Measurements from ENCODE around the gene PTPRN2.
A peak's percentile ranks its signal among the peaks of the same experiment; 100 is the strongest.

Gene PTPRN2

GRCh38 chr7:157497744-157498651, 1089.6 kb downstream of the PTPRN2 start:
- no peak for TF ChIP-seq CTCF (IDR thresholded peaks at IDR 0.05; ENCODE audit: borderline replicate concordance, control extremely low read depth, extremely low read depth, insufficient read depth, missing control alignments)
- in situ Hi-C loops (cut with MboI; ENCODE audit: low sequenced_read_pairs, unreplicated experiment): no loop called here
- DNase-seq (ENCODE audit: low spot score): no peak

- no peak for DNase-seq (ENCODE audit: low spot score)
- in situ Hi-C loops (cut with MboI; ENCODE audit: low sequenced_read_pairs, unreplicated experiment): no loop called here
- no peak for TF ChIP-seq CTCF (IDR thresholded peaks at IDR 0.05; ENCODE audit: borderline replicate concordance, control extremely low read depth, extremely low read depth, insufficient read depth, missing control alignments)
These were observed 1090.3 kb downstream of the PTPRN2 start for GRCh38 chr7:157497367-157497743.

GRCh38 chr7:157496416-157497275, 1091.0 kb downstream of the PTPRN2 start:
- TF ChIP-seq CTCF (IDR thresholded peaks at IDR 0.05; ENCODE audit: borderline replicate concordance, control extremely low read depth, extremely low read depth, insufficient read depth, missing control alignments): no peak
- in situ Hi-C loops (cut with MboI; ENCODE audit: low sequenced_read_pairs, unreplicated experiment): no loop called here
- DNase-seq (ENCODE audit: low spot score): no peak

GRCh38 chr7:157495594-157495993, 1092.0 kb downstream of the PTPRN2 start:
- DNase-seq (ENCODE audit: low spot score): peak; percentile 76
- in situ Hi-C loops (cut with MboI; ENCODE audit: low sequenced_read_pairs, unreplicated experiment): no loop called here
- TF ChIP-seq CTCF (IDR thresholded peaks at IDR 0.05; ENCODE audit: borderline replicate concordance, control extremely low read depth, extremely low read depth, insufficient read depth, missing control alignments): no peak

GRCh38 chr7:157495177-157495553, 1092.5 kb downstream of the PTPRN2 start:
- in situ Hi-C loops (cut with MboI; ENCODE audit: low sequenced_read_pairs, unreplicated experiment): no loop called here
- no peak for DNase-seq (ENCODE audit: low spot score)
- no peak for TF ChIP-seq CTCF (IDR thresholded peaks at IDR 0.05; ENCODE audit: borderline replicate concordance, control extremely low read depth, extremely low read depth, insufficient read depth, missing control alignments)

GRCh38 chr7:157494506-157495176, 1093.0 kb downstream of the PTPRN2 start:
- no peak for TF ChIP-seq CTCF (IDR thresholded peaks at IDR 0.05; ENCODE audit: borderline replicate concordance, control extremely low read depth, extremely low read depth, insufficient read depth, missing control alignments)
- DNase-seq (ENCODE audit: low spot score): no peak
- in situ Hi-C loops (cut with MboI; ENCODE audit: low sequenced_read_pairs, unreplicated experiment): no loop called here
